ENCODE measurements around the gene PARD6A.

PARD6A gene

GRCh38 chr16:67663151-67663876, 2.6 kb downstream of the PARD6A start:
- Histone ChIP-seq H3K4me3 (ENCODE audit: low read depth in 1 of 2, low read length in 1 of 2) (no peak overlapping the region), H3K36me3 (peaks cover 7% of the 10 kb centered on the region), H3K4me1 (ENCODE audit: control insufficient read depth in 1 of 2, insufficient read depth in 1 of 2, low read depth in 1 of 2, low read length in 1 of 2) (peaks cover 49 to 51% of the 10 kb centered on the region in 2 experiments), H3K9me3 (no peaks in the 10 kb centered on the region), H3K27ac (no peak overlapping the region), H3K27me3 (peaks cover 8% of the 10 kb centered on the region)
- TF ChIP-seq CTCF (IDR thresholded peaks at IDR 0.05), result no peak

- no peaks in the 10 kb centered on the region for H3K9me3 ChIP-seq
- H3K27me3 ChIP-seq, result peaks cover 8% of the 10 kb centered on the region
- peaks cover 6% of the 10 kb centered on the region for H3K36me3 ChIP-seq
- H3K4me1 ChIP-seq (ENCODE audit: control insufficient read depth in 1 of 2, insufficient read depth in 1 of 2, low read depth in 1 of 2, low read length in 1 of 2), result peaks cover 50 to 53% of the 10 kb centered on the region in 2 experiments
- H3K27ac ChIP-seq, result no peak overlapping the region
- no peak for TF ChIP-seq CTCF (IDR thresholded peaks at IDR 0.05)
- no peak overlapping the region for H3K4me3 ChIP-seq (ENCODE audit: low read depth in 1 of 2, low read length in 1 of 2)
Measured at GRCh38 chr16:67663877-67664222, 3.1 kb downstream of the PARD6A start.

GRCh38 chr16:67664258-67664657, 3.5 kb downstream of the PARD6A start:
- Histone ChIP-seq H3K4me3 (ENCODE audit: low read depth in 1 of 2, low read length in 1 of 2) (no peak overlapping the region), H3K27me3 (peaks cover 8% of the 10 kb centered on the region), H3K4me1 (ENCODE audit: control insufficient read depth in 1 of 2, insufficient read depth in 1 of 2, low read depth in 1 of 2, low read length in 1 of 2) (peaks cover 50 to 53% of the 10 kb centered on the region in 2 experiments), H3K27ac (no peak overlapping the region), H3K36me3 (peaks cover 6% of the 10 kb centered on the region), H3K9me3 (no peaks in the 10 kb centered on the region)
- TF ChIP-seq CTCF (IDR thresholded peaks at IDR 0.05), result no peak

GRCh38 chr16:67664871-67665270, 4.1 kb downstream of the PARD6A start:
- Histone ChIP-seq H3K27me3 (peaks cover 8% of the 10 kb centered on the region), H3K36me3 (peaks cover 6% of the 10 kb centered on the region), H3K4me3 (ENCODE audit: low read depth in 1 of 2, low read length in 1 of 2) (no peak overlapping the region), H3K9me3 (no peaks in the 10 kb centered on the region), H3K4me1 (ENCODE audit: control insufficient read depth in 1 of 2, insufficient read depth in 1 of 2, low read depth in 1 of 2, low read length in 1 of 2) (peaks cover 49 to 53% of the 10 kb centered on the region in 2 experiments), H3K27ac (no peak overlapping the region)
- no peak for TF ChIP-seq CTCF (IDR thresholded peaks at IDR 0.05)

- Histone ChIP-seq H3K9me3 (no peaks in the 10 kb centered on the region), H3K4me3 (ENCODE audit: low read depth in 1 of 2, low read length in 1 of 2) (peak overlapping the region; percentile 92 to 100), H3K4me1 (ENCODE audit: control insufficient read depth in 1 of 2, insufficient read depth in 1 of 2, low read depth in 1 of 2, low read length in 1 of 2) (peaks cover 49% of the 10 kb centered on the region in 2 experiments), H3K27ac (no peak overlapping the region), H3K36me3 (peaks cover 6% of the 10 kb centered on the region), H3K27me3 (peaks cover 8% of the 10 kb centered on the region)
- no peak for TF ChIP-seq CTCF (IDR thresholded peaks at IDR 0.05)
Measured at GRCh38 chr16:67665598-67665997, 4.8 kb downstream of the PARD6A start.

All from neutrophil (primary cell).